Activated B cell treated with CpG ODN at 0.5 μM for 24 hours (primary cell): Measurements from ENCODE around the gene ACMSD. TPM values are rescaled to one million over a fixed set of nuclear protein-coding genes. Genes with fewer than 3 reads are reported as not detected.

ENCODE experiments used
- ATAC-seq: fragments of 200-7000 bp; cut with Tn5 transposase; one replicate; pipeline ENCODE4 v1.10.0; 2021; ENCODE audit warnings: low read depth, mild to moderate bottlenecking, moderate library complexity
- CTCF ChIA-PET: fragments of 350-600 bp; sonication (Branson Sonifier 250); formaldehyde crosslinking; loops from one replicate; lab custom pipeline; 2021; ENCODE audit warnings: antibody characterized with exemption; lab: Charles Lee
- POLR2A ChIA-PET: fragments of 350-600 bp; sonication (Branson Sonifier 250); formaldehyde crosslinking; loops from one replicate; lab custom pipeline; 2021; ENCODE audit warnings: antibody characterized with exemption; lab: Charles Lee
- DNase-seq: peaks from one replicate; pipeline ENCODE4 v3.0.0; 2022
- H3K27ac Mint-ChIP-seq: one replicate; pipeline ENCODE4 v1.8.0; 2020; ENCODE audit warnings: mixed read lengths
- H3K27me3 Mint-ChIP-seq: one replicate; pipeline ENCODE4 v1.8.0; 2021; ENCODE audit warnings: mixed read lengths
- H3K36me3 Mint-ChIP-seq: one replicate; pipeline ENCODE4 v1.8.0; 2021; ENCODE audit warnings: low read depth, mixed read lengths
- H3K4me1 Mint-ChIP-seq: one replicate; pipeline ENCODE4 v1.8.0; 2021; ENCODE audit warnings: mixed read lengths
- H3K4me3 Mint-ChIP-seq: one replicate; pipeline ENCODE4 v1.8.0; 2020; ENCODE audit warnings: mild to moderate bottlenecking, mixed read lengths
- H3K9me3 Mint-ChIP-seq: one replicate; pipeline ENCODE4 v1.8.0; 2020; ENCODE audit warnings: mixed read lengths
- CTCF ChIP-seq: fragments of 200-600 bp; IDR thresholded peaks from one replicate; pipeline ENCODE4 v1.8.0; 2022; ENCODE audit warnings: antibody characterized with exemption, mild to moderate bottlenecking
- intact Hi-C: fragments of 100-400 bp; cut with micrococcal nuclease; formaldehyde crosslinking; loops from one replicate; pipeline ENCODE4 v1.15.1; 2024
- total RNA-seq: library from RNA; stranded (reverse); gene quantifications from 2 replicates; pipeline ENCODE4 v1.2.3, GENCODE V29; 2022

Gene ACMSD
- total RNA-seq, 1 donor from 2014 or later = not detected

GRCh38 chr2:134883552-134884293 is 45.3 kb downstream of the ACMSD start:
- CTCF ChIA-PET = no interaction called here
- intact Hi-C loops = no loop called here
- DNase-seq = no peak

GRCh38 chr2:134884435-134884834 is 46.0 kb downstream of the ACMSD start:
- DNase-seq = no peak
- TF ChIP-seq CTCF = no peak
- no peak for ATAC-seq
- no peaks in the 10 kb centered on the region for H3K4me1 Mint-ChIP-seq
- CTCF ChIA-PET = interaction anchor here (1.0 kb wide), 1 partner anchor 89 kb away, joined by 3 read pairs; no protein-coding TSS in a partner anchor
- intact Hi-C loops = no loop called here
- POLR2A ChIA-PET = no interaction called here
- H3K27me3 Mint-ChIP-seq = no peaks in the 10 kb centered on the region
- no peak overlapping the region for H3K27ac Mint-ChIP-seq
- peaks cover 1% of the 10 kb centered on the region for H3K9me3 Mint-ChIP-seq
- H3K4me3 Mint-ChIP-seq = no peak overlapping the region
- H3K36me3 Mint-ChIP-seq = no peaks in the 10 kb centered on the region

More at GRCh38 chr2:134883552-134884293, 45.3 kb downstream of the ACMSD start:
- H3K36me3 Mint-ChIP-seq = no peaks in the 10 kb centered on the region
- no peak overlapping the region for H3K27ac Mint-ChIP-seq
- ATAC-seq = no peak
- TF ChIP-seq CTCF = no peak
- no peaks in the 10 kb centered on the region for H3K4me1 Mint-ChIP-seq
- POLR2A ChIA-PET = no interaction called here
- no peaks in the 10 kb centered on the region for H3K27me3 Mint-ChIP-seq
- H3K9me3 Mint-ChIP-seq = peaks cover 6% of the 10 kb centered on the region
- H3K4me3 Mint-ChIP-seq = no peak overlapping the region

- TF ChIP-seq CTCF = no peak
- Mint-ChIP-seq H3K9me3 (no peaks in the 10 kb centered on the region), H3K4me1 (no peaks in the 10 kb centered on the region), H3K27me3 (no peaks in the 10 kb centered on the region), H3K27ac (no peak overlapping the region), H3K4me3 (no peak overlapping the region), H3K36me3 (no peaks in the 10 kb centered on the region)
- intact Hi-C loops = no loop called here
- ChIA-PET POLR2A (interaction anchor here (0.6 kb wide), 1 partner anchor 12 kb away, joined by 4 read pairs; no protein-coding TSS in a partner anchor), CTCF (interaction anchor here (1.6 to 2.4 kb wide), 3 partner anchors 432 to 441 kb away, joined by 6 to 12 read pairs (median 8); no protein-coding TSS in a partner anchor)
- DNase-seq (no peak), ATAC-seq (no peak)
Measured at GRCh38 chr2:134892282-134893035, 54.0 kb downstream of the ACMSD start.

GRCh38 chr2:134897932-134898331 is 59.5 kb downstream of the ACMSD start:
- DNase-seq = no peak
- CTCF ChIA-PET = interaction anchor here (0.8 to 1.4 kb wide), 9 partner anchors 28 to 1011 kb away, joined by 3 to 26 read pairs (median 4); no protein-coding TSS in a partner anchor

More at GRCh38 chr2:134897932-134898331, 59.5 kb downstream of the ACMSD start:
- POLR2A ChIA-PET = no interaction called here
- Mint-ChIP-seq H3K9me3 (no peaks in the 10 kb centered on the region), H3K4me3 (no peak overlapping the region), H3K27ac (no peak overlapping the region), H3K36me3 (peaks cover 2% of the 10 kb centered on the region), H3K27me3 (no peaks in the 10 kb centered on the region), H3K4me1 (no peaks in the 10 kb centered on the region)
- TF ChIP-seq CTCF = no peak
- no peak for ATAC-seq
- intact Hi-C loops = loop anchor here (1.0 to 5.0 kb wide), 8 partner anchors 116 to 780 kb away; partner anchors contain the start of gene TMEM163
